Subcutaneous abdominal adipose tissue (tissue), 5 donors: ENCODE results near the gene SEC24C.
"Not testable (repeated sequence)": the region's sequence is repeated elsewhere in the genome, so short reads cannot be mapped to it uniquely, and the experiment has no call there.

Experiments used
- H3K27ac ChIP-seq: one replicate; pipeline ENCODE4 v1.7.0; 2013; ENCODE audit warnings: low read depth, mild to moderate bottlenecking, inconsistent platforms, low read length, moderate library complexity
- H3K27me3 ChIP-seq, 5 donors: one replicate each; pipeline ENCODE4 v1.7.0; 2013; ENCODE audit warnings: low read length in 5 of 5, inconsistent platforms in 1 of 5; ENCODE audit not compliant: control insufficient read depth in 5 of 5, insufficient read depth in 4 of 5
- H3K36me3 ChIP-seq, 5 donors: one replicate each; pipeline ENCODE4 v1.7.0; 2013; ENCODE audit warnings: low read length in 5 of 5; ENCODE audit not compliant: control insufficient read depth in 5 of 5, insufficient read depth in 5 of 5
- H3K4me1 ChIP-seq, 5 donors: one replicate each; pipeline ENCODE4 v1.7.0; 2013; ENCODE audit warnings: low read length in 5 of 5, mild to moderate bottlenecking in 3 of 5, moderate library complexity in 1 of 5; ENCODE audit not compliant: control insufficient read depth in 5 of 5, insufficient read depth in 5 of 5
- H3K4me3 ChIP-seq, 5 donors: one replicate each; pipeline ENCODE4 v1.7.0; 2013; ENCODE audit warnings: low read length in 5 of 5, low read depth in 1 of 5
- H3K9ac ChIP-seq, 5 donors: one replicate each; pipeline ENCODE4 v1.7.0; 2013; ENCODE audit warnings: low read length in 5 of 5, mild to moderate bottlenecking in 4 of 5, moderate library complexity in 3 of 5
- H3K9me3 ChIP-seq, 5 donors: one replicate each; pipeline ENCODE4 v1.7.0; 2013; ENCODE audit warnings: low read length in 5 of 5; ENCODE audit not compliant: control insufficient read depth in 5 of 5
- donor health status: healthy.
- donor health status: healthy.
- donor health status: healthy.
- donor health status: healthy.
- donor health status: healthy.

Gene SEC24C, protein sequence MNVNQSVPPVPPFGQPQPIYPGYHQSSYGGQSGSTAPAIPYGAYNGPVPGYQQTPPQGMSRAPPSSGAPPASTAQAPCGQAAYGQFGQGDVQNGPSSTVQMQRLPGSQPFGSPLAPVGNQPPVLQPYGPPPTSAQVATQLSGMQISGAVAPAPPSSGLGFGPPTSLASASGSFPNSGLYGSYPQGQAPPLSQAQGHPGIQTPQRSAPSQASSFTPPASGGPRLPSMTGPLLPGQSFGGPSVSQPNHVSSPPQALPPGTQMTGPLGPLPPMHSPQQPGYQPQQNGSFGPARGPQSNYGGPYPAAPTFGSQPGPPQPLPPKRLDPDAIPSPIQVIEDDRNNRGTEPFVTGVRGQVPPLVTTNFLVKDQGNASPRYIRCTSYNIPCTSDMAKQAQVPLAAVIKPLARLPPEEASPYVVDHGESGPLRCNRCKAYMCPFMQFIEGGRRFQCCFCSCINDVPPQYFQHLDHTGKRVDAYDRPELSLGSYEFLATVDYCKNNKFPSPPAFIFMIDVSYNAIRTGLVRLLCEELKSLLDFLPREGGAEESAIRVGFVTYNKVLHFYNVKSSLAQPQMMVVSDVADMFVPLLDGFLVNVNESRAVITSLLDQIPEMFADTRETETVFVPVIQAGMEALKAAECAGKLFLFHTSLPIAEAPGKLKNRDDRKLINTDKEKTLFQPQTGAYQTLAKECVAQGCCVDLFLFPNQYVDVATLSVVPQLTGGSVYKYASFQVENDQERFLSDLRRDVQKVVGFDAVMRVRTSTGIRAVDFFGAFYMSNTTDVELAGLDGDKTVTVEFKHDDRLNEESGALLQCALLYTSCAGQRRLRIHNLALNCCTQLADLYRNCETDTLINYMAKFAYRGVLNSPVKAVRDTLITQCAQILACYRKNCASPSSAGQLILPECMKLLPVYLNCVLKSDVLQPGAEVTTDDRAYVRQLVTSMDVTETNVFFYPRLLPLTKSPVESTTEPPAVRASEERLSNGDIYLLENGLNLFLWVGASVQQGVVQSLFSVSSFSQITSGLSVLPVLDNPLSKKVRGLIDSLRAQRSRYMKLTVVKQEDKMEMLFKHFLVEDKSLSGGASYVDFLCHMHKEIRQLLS

DNA sequence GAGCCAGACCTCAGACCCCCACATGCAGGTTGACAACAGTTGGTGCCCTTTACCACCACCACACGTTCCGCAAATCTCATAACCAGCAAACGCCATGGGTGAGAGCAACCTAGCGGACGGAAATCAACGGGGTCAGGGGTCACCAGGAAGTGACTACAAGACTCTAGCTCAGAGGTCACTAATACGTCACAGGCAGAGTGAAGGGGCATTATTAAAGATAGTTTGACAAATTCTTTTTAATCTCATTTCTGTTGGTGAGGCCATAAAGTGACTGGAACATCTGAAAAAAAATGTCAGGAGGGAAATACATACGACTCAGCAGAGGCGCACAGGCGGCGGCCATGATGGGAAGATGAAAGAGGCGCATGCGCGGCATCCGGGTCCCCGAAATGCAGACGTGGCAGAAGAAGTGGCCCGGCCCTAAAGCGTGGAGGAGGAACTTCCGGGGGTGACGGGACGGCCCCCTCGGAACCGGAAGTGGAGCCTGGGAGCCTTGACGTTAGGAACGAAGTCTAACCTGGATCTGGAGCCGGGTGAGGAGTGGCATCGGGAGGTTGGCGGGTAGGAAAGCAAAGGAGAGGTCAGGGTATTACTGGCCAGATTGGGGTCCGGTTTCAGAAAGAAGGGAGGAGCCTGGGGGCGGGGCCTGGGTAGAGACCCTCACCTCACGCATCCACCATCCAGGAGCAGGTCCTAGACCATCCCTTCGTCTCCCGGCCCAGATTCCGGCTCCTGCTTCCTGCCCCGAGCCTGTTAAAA is at the start of gene SEC24C:
Gene SEC24C (plus strand): TSS at position 468 of the 759 bp plus-strand sequence. CDS start 2,461 bp downstream, outside the sequence.
- Histone ChIP-seq H3K27ac (peak within 1 kb of the TSS; percentile 98), H3K9ac (peak within 1 kb of the TSS; percentile 85 to 99 (median 91)), H3K9me3 (no peaks in the 10 kb centered on the region), H3K36me3 (peaks cover 2 to 15% (median 12%) of the 10 kb centered on the region in 5 donors), H3K4me1 (peaks cover 5 to 36% (median 30%) of the 10 kb centered on the region in 5 donors), H3K4me3 (peak within 1 kb of the TSS; percentile 84 to 100 (median 98)), H3K27me3 (no peaks in the 10 kb centered on the region)

DNA sequence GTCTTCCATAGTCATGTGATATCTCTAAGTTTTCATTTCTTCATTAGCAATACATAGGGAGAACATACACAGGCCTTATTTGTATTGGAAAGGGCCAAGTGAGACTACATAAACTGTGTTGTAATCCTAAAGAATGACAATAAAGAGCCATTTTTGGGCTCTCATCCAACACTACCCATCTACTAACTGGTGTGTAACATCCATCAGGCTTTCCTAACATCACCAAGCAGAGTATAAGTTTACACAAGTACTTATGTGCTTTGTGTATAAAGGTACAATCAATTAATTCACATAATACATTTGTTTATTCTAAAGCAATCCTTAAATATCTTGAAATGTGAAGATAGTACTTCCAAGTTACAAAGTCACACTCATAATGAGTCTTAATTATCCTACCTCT is 48.9 kb upstream of the SEC24C start:
- H3K9me3 ChIP-seq, H3K27me3 ChIP-seq, H3K4me1 ChIP-seq, H3K9ac ChIP-seq, H3K4me3 ChIP-seq, H3K36me3 ChIP-seq, H3K27ac ChIP-seq: not testable (repeated sequence)

GRCh38 chr10:73697675-73698159 is 46.5 kb upstream of the SEC24C start, which contains the start of gene AGAP5:
Gene AGAP5 (minus strand): TSS chr10:73698109. CDS start chr10:73697755, 354 bp downstream.
- H3K9ac ChIP-seq, H3K4me3 ChIP-seq, H3K27ac ChIP-seq, H3K9me3 ChIP-seq, H3K4me1 ChIP-seq, H3K36me3 ChIP-seq, H3K27me3 ChIP-seq: not testable (repeated sequence)

GRCh38 chr10:73698819-73699218 is 45.4 kb upstream of the SEC24C start:
- H3K27ac ChIP-seq, H3K27me3 ChIP-seq, H3K9ac ChIP-seq, H3K4me3 ChIP-seq, H3K4me1 ChIP-seq, H3K9me3 ChIP-seq: not testable (repeated sequence)
- H3K36me3 ChIP-seq, result peaks cover 0 to 11% (median 2%) of the 10 kb centered on the region in 5 donors

GRCh38 chr10:73703924-73704323 is 40.2 kb upstream of the SEC24C start:
- peaks cover 3 to 11% (median 4%) of the 10 kb centered on the region in 5 donors for H3K36me3 ChIP-seq
- not testable (repeated sequence) for H3K27me3 ChIP-seq, H3K9me3 ChIP-seq, H3K4me3 ChIP-seq, H3K27ac ChIP-seq, H3K4me1 ChIP-seq, H3K9ac ChIP-seq

- not testable (repeated sequence) for H3K27me3 ChIP-seq, H3K9ac ChIP-seq, H3K4me3 ChIP-seq, H3K9me3 ChIP-seq, H3K27ac ChIP-seq, H3K4me1 ChIP-seq
- H3K36me3 ChIP-seq, result peaks cover 4 to 17% (median 9%) of the 10 kb centered on the region in 5 donors
These were observed 38.6 kb upstream of the SEC24C start for GRCh38 chr10:73705506-73706072.

DNA sequence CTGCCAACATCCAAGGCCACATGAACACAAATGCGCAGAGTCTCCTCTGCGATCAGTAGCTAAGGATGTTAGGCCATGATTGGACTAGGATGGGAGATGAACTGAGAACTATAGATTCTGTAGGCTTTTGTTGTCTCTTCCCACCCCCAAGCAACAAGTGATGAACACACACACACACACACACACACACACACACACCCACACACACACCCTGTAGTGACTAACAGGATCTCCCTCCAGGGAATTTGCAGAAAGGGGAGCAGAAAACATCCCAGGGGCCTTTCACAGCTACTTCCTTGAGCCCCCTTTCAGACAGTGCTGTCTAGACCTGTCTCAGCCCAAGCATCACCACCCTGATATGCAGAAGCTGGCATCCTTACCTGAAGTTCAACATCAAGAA is 37.7 kb upstream of the SEC24C start:
- H3K4me3 ChIP-seq, H3K27ac ChIP-seq, H3K4me1 ChIP-seq, H3K9ac ChIP-seq, H3K9me3 ChIP-seq, H3K27me3 ChIP-seq: not testable (repeated sequence)
- peaks cover 4 to 17% (median 9%) of the 10 kb centered on the region in 5 donors for H3K36me3 ChIP-seq

DNA sequence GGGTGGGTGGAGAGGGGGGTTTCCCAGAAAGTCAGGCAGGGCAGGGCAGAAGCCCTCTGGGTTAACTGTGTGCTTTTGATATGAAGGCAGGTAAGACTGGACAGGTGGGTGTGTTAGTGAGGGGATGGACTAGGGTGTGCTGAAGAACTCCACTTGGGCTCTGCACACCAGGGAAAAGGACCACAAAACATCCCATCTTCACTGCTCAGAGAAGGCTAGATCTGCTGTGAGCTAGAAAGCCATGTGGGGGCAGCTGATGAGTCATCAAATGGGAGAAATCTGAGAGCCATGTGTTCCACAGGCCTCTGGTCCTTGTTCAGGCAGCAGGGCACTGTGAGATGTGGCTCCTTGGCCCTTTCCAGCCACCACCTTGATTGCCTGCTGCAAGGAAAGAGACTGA is 36.5 kb upstream of the SEC24C start:
- H3K9me3 ChIP-seq, H3K27ac ChIP-seq, H3K27me3 ChIP-seq, H3K9ac ChIP-seq, H3K4me3 ChIP-seq, H3K4me1 ChIP-seq: not testable (repeated sequence)
- H3K36me3 ChIP-seq, result peaks cover 6 to 20% (median 9%) of the 10 kb centered on the region in 5 donors

GRCh38 chr10:73708122-73708521 is 36.0 kb upstream of the SEC24C start:
- not testable (repeated sequence) for H3K9ac ChIP-seq, H3K4me3 ChIP-seq, H3K27me3 ChIP-seq, H3K9me3 ChIP-seq, H3K4me1 ChIP-seq, H3K27ac ChIP-seq
- peaks cover 6 to 20% (median 9%) of the 10 kb centered on the region in 5 donors for H3K36me3 ChIP-seq
